HG02678 (cell line): ENCODE data around the gene FMC1.
"Not testable (repeated sequence)": the region's sequence is repeated elsewhere in the genome, so short reads cannot be mapped to it uniquely, and the experiment has no call there.

Source experiments
- ATAC-seq: cut with Tn5 transposase; IDR thresholded peaks from one replicate; pipeline ENCODE4 v1.9.1; 2021; ENCODE audit warnings: mild to moderate bottlenecking, moderate library complexity; ENCODE audit not compliant: unreplicated experiment

Gene FMC1, protein sequence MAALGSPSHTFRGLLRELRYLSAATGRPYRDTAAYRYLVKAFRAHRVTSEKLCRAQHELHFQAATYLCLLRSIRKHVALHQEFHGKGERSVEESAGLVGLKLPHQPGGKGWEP

DNA sequence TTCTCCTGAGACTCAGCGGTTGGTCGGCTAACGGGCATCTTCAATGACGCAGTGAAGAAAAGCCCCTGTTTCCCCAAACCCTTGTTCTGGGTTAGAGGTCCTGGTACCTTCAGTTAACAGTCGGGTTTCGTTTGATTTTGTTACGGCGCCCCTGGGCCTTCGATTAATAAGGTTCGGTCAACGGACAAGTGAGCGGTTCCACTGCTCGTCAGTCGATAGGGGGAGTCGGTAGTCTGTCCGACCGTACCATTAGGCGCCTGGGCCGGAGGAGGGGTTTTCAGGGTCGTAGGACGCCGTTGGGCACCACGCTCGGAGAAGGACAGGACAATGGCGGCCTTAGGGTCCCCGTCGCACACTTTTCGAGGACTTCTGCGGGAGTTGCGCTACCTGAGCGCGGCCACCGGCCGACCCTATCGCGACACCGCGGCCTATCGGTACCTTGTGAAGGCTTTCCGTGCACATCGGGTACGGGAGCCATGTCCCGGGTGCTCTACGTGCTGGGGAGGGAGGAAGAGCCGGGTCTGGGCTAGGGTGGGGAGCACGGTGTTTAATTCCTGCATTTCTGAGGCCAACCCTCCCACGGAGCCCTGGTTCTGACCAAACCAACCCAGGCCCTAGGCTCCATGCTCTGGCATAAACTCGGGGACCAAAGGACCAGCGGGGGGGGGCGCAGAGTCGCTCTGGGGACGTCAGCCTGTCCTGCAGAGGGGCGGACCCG lies at the start of gene FMC1:
Gene FMC1, plus strand, starts transcription at position 280 of the 718 bp plus-strand sequence. Its CDS starts 48 bp downstream, at position 328.
- ATAC-seq = peak; percentile 48

DNA sequence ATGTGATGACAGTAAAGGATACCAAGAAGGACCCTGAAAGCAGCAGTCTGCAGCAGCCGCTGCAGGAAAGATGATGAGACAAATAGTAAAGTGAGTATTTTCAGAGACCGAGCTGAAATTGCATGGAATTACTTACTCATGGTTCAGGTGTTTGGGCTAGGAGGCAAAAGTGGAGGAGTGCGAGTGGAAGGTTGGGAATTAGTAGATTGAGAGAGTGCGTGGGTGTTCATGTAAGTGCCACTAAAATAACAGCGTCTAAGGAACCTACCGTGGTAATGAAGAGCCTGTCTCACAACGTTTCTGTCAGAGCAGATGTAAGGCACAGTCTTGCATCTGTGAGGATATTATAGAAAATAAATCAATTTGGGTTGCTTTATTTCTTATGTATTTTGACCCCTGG lies 48.3 kb upstream of the FMC1 start:
- no peak for ATAC-seq

DNA sequence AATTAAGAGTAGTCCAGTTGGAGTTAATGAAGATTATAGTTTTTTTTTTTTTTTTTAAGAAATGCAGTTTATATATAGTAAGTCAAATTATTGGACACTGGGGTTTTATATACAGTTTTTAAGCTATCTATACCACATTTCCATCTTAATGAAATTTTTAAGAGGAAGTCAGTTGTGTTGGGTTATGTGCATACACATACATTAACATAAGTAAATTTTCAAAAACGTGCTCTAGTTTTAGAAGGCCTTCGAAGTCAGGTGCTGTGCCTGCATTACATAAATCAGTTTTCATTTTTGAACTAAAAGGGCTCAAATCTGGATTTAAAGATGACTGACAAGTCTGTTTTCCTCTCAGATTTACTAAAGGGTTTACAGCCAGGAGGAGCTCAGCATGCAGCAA lies 47.6 kb upstream of the FMC1 start:
- no peak for ATAC-seq

DNA sequence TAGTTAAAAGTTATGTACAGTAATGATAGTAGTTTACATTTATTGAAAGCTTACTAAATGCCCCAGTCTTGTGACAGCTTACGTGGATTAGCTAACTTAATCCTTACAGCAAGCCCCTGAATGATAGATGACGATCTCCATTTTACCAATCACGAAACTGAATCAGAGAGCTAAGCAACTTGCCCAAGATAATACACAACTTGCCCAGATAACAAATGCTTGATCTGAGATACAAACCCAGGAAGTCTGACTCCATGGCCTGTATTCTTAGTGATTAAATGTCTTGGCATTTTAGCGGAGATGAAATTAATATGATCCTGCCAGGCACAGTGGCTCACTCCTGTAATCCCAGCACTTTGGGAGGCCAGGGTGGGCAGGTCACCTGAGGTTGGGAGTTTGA lies 46.9 kb upstream of the FMC1 start:
- no peak for ATAC-seq

- no peak for ATAC-seq
Observed at GRCh38 chr7:139294951-139295575, 46.1 kb upstream of the FMC1 start.

GRCh38 chr7:139297795-139298194 lies 43.3 kb upstream of the FMC1 start:
- no peak for ATAC-seq

- no peak for ATAC-seq
Observed at GRCh38 chr7:139299296-139299695, 41.8 kb upstream of the FMC1 start.

GRCh38 chr7:139300390-139300789 lies 40.7 kb upstream of the FMC1 start:
- ATAC-seq = no peak

- no peak for ATAC-seq
Observed at GRCh38 chr7:139304517-139304916, 36.6 kb upstream of the FMC1 start.

GRCh38 chr7:139317939-139318505 lies 23.1 kb upstream of the FMC1 start:
- ATAC-seq = no peak

DNA sequence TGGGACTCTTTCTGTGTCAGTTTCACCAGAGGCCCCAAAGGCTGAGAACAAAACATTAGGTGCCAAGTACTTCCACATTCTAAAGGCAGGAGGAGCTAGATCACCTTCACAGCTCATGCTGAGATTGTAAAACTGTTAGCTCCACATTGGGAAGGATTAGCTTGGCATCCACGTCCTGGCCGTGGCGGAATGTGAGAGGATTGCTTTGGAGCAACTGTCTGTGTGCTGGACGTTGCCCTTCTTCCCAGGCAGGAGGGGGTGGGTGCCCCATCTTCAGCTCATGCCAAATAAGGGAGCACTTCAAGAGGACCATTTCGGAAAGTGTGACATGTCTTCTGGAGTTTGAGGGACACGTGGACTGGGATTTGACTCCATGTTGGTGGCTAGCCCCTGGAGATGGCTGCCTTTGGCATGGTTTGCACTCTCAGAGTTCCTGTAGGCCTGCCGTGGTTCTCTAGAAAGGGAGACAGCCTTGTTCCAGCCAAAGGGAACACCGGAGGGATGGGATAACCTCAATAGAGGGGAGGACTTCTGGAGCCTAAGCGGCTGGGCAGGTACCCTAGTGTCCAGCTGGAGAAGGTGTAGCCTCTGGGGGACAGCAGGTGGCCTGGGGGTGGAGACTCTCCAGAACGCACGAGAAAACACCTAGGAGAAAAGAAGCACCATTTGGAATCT lies 19.9 kb upstream of the FMC1 start:
- no peak for ATAC-seq

GRCh38 chr7:139324709-139325108 lies 16.4 kb upstream of the FMC1 start:
- ATAC-seq = not testable (repeated sequence)

GRCh38 chr7:139328375-139328774 lies 12.8 kb upstream of the FMC1 start:
- no peak for ATAC-seq

DNA sequence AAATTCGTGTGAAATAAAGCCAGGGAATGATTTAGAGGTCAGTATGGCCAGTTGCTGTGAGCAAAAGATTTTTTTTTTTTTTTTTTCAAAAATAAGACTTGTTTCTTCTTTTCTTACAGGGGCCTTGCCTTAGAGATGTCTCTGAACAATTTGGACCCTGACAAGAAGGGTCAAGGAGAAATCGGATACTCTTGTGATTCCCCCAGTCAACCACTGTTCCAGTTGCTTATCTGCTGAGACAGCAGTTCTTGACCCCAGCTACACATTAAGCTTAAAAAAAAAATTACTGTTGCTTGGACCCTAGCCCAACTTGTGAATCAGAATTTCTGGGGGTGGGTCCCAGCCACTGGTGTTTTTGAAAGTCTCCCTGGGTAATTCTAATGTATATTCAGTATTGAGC lies 12.0 kb upstream of the FMC1 start:
- ATAC-seq = no peak

DNA sequence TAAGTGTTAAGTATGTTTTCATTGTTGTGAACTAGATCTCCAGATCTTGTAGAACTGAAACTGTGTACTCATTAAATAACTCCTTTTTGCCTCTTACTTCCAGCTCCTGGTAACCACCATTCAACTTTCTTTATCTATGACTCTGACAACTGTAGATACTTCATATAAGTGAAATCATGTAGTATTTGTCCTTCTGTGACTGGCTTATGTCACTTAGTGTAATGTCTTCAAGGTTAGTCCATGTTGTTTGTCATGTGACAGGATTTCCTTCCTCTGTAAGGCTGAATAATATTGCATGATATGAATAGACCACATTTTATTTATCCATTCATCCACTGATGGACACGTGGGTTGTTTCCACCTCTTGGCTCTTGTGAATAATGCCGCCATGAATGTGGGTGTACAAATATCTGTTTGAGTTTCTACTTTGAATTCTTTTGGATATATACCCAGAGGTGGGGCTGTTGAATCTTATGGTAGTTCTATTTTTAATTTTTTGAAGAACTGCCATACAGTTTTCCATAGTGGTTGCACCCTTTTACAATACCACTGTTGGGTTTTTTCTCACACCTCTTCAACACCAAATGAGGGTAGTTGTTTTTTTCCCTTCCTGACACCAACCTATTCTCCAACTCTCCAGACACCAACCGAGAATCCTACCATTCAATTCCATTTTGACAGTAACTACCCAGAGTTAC lies 10.7 kb upstream of the FMC1 start:
- ATAC-seq = no peak

DNA sequence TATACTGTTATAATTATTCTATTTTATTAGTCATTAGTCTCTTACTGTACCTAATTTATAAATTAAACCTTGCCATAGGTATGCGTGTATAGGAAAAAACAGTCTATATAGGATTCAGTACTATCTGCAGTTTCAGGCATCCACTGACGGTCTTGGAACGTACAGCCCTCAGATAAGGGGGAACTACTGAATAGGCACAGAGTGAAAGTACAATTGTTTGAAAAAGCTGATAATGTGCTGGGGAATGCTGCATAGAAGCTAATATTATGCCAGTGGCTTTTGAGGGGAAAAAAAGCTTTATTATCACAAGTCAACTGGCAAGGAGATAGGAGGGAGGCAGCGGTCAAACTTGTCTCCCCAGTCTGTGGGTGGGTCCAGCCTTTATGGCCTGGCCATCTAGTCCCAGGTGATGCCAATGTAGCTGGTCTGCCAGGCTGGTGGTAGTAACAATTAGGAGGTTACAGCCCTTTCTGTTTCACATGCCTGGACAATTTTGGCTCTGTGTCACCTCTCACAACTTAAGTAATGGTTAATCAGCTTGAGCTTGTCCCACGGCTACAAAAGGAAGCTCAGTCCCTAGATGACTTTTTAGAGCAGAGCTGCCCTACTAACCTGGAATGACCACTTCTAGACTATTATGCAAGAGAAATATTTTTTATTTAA lies 8.3 kb upstream of the FMC1 start:
- no peak for ATAC-seq

- ATAC-seq = not testable (repeated sequence)
Observed at GRCh38 chr7:139333443-139333842, 7.7 kb upstream of the FMC1 start.

- no peak for ATAC-seq
Observed at GRCh38 chr7:139334399-139335150, 6.6 kb upstream of the FMC1 start.

DNA sequence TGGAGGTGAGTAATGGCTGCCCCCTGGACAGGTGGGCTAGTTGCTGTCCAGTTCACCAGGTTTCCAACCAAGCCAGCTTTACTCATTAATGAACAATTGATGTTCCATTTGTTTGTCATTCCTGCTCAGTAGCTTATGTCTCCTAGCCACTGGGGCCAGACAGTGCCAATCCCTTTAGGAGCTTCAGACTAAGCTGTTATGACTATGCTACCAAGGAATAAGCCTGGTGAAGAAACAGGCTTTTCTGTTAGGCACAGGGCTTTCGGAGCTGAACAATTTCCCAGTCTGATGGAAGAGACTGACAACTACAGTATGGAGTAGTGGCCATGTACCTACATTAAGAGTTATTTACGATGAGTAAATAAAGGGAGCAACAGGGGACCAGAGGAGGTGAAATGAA lies 2.1 kb upstream of the FMC1 start:
- no peak for ATAC-seq

DNA sequence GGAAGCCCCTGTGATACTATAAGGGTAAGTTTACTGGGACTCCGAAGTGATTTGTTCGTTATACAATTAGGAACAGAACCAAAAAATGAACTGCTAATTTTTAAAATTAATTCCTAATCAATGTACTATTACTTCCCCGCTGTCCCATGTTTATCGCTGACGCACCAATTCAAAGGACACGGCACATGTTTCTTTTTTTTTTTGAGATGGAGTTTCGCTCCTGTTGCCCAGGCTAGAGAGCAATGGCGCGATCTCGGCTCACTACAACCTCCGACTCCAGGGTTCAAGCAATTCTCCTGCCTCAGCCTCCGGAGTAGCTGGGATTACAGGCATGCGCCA lies 1.5 kb upstream of the FMC1 start:
- no peak for ATAC-seq
